ENCODE measurements around the gene DOP1A.

DOP1A gene

GRCh38 chr6:83073615-83074014 lies 6.1 kb downstream of the DOP1A start:
- no peak overlapping the region for H3K4me3 ChIP-seq (ENCODE audit: low read depth, low read length)

- H3K4me3 ChIP-seq (ENCODE audit: low read depth, low read length), result no peak overlapping the region
Measured at GRCh38 chr6:83083476-83083875, 16.0 kb downstream of the DOP1A start.

- H3K4me3 ChIP-seq (ENCODE audit: low read depth, low read length), result no peak overlapping the region
Measured at GRCh38 chr6:83086751-83087150, 19.3 kb downstream of the DOP1A start.

- no peak overlapping the region for H3K4me3 ChIP-seq (ENCODE audit: low read depth, low read length)
Measured at GRCh38 chr6:83092756-83093399, 25.4 kb downstream of the DOP1A start.

DNA sequence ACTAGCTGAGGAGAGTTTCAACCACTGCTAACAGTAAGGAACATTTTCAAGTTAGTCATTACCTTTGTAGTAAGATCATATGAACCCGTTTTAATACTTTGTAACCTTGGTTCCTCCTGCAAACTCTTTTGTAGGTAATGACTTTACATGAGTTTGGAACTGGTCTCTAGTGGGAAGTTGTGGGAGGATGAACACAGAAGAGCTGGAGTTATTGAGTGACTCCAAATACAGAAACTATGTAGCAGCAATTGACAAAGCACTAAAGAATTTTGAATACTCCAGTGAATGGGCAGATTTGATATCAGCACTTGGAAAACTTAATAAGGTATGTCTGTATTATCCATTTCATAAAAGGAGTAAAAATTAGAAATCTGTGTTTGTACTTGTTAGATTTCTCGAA lies 29.3 kb downstream of the DOP1A start:
- no peak overlapping the region for H3K4me3 ChIP-seq (ENCODE audit: low read depth, low read length)

DNA sequence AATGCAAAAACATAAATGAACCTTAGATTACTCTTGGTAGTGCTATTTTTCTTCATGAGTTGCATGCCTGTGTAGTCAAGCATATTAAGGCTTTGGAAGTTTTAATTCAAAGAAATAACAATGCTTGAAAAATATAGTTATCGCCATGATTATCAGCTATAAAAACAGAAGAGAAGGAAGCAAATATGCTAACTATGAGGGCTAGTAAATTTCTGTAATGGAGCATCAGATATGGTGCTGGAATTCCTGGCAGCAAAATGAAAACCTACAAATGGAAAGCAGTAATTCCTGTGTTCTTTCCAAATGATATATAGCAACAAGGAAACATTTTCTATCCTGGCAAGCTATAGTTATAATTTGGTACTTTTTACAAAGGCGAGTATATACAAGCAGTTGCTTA lies 29.7 kb downstream of the DOP1A start:
- H3K4me3 ChIP-seq (ENCODE audit: low read depth, low read length), result no peak overlapping the region

GRCh38 chr6:83097675-83098074 lies 30.2 kb downstream of the DOP1A start:
- H3K4me3 ChIP-seq (ENCODE audit: low read depth, low read length), result no peak overlapping the region

GRCh38 chr6:83098589-83098988 lies 31.1 kb downstream of the DOP1A start:
- no peak overlapping the region for H3K4me3 ChIP-seq (ENCODE audit: low read depth, low read length)

GRCh38 chr6:83108378-83108777 lies 40.9 kb downstream of the DOP1A start:
- no peak overlapping the region for H3K4me3 ChIP-seq (ENCODE audit: low read depth, low read length)

- H3K4me3 ChIP-seq (ENCODE audit: low read depth, low read length), result no peak overlapping the region
Measured at GRCh38 chr6:83113258-83113657, 45.8 kb downstream of the DOP1A start.

- no peak overlapping the region for H3K4me3 ChIP-seq (ENCODE audit: low read depth, low read length)
Measured at GRCh38 chr6:83114164-83114563, 46.7 kb downstream of the DOP1A start.

DNA sequence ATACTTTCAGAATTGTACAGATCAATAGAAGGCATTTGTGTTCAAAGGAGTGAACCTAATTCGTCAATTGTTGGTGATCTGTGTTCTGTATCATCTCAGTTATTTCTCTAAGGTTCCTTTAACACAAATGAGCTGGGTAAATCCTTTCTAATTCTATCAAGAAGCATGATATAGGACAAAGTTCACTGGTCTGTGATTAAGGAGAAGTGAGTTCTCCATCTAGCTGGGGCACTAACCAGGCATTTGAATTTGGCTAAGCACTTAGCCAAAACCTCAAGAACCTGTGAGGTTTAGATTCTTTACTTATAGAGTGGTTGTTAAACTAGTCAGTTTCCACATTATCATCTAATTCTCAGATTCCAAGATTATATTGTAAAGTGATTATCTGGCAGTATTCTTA lies 50.3 kb downstream of the DOP1A start:
- no peak overlapping the region for H3K4me3 ChIP-seq (ENCODE audit: low read depth, low read length)

DNA sequence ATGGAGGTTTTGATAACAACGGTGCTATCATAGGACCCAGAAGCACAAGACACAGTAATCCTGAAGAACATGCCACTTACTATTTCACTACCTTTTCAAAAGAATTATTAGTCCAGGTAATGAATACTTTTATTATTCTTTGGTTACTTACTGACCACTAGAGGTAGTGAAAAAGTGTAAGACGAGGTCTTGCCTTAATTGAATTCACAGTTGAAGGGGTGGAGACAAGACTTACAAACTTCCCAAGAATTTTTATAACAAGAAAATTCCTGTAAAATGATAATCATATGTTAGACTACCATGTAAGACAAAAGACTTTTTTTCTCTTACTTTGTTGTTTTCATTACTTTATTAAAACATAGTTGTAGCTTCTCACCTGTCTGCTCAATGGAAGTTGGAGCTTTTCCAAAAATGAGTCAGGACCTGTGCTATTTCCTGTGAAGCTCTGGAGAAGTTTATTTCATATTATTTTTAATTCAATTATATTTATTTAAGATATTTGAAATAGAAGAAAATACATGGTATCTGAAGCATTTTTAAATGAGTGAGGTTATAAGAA lies 52.4 kb downstream of the DOP1A start:
- H3K4me3 ChIP-seq (ENCODE audit: low read depth, low read length), result no peak overlapping the region

GRCh38 chr6:83124553-83124952 lies 57.1 kb downstream of the DOP1A start:
- H3K4me3 ChIP-seq (ENCODE audit: low read depth, low read length), result no peak overlapping the region

- H3K4me3 ChIP-seq (ENCODE audit: low read depth, low read length), result no peak overlapping the region
Measured at GRCh38 chr6:83125425-83125824, 58.0 kb downstream of the DOP1A start.

- H3K4me3 ChIP-seq (ENCODE audit: low read depth, low read length), result no peak overlapping the region
Measured at GRCh38 chr6:83126223-83126622, 58.8 kb downstream of the DOP1A start.

- no peak overlapping the region for H3K4me3 ChIP-seq (ENCODE audit: low read depth, low read length)
Measured at GRCh38 chr6:83126807-83127206, 59.3 kb downstream of the DOP1A start.

DNA sequence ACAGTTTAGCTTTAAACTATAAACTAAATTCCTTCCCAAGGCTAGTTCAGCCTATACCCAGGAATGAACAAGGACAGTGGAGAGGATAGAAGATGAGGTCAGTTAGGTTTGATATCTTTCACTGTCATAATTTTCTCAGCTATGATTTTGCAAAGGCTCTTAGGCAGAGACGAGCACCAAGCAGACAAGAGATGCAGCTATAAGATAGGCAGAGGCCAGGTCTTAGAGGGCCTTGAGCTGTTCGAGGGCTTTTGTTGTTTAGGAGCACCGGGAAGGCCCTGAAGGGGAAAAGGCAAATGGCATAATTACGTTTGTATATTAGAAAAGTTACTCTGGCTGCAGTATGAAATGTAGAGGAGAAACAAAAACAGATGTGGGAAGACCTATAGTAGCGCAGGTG lies 59.8 kb downstream of the DOP1A start:
- H3K4me3 ChIP-seq (ENCODE audit: low read depth, low read length), result no peak overlapping the region

DNA sequence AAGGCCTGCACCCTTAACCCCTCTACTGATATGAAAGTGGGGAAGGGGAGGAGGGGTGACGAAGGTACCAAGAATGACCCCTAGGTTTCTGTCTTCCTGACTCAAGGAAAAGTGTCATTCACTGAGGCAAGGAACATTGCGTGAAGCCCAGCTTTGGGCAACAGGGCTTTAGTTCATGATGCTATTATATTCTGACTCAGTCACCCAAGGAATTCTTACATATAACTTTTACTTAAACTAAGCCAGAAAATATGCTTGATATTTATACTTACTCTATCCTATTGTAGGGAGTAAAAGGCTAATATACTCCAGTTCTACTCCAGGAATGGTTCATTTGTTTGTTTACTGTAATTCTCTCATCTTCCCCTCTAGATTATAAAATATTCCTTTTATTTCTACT lies 60.5 kb downstream of the DOP1A start:
- H3K4me3 ChIP-seq (ENCODE audit: low read depth, low read length), result no peak overlapping the region

GRCh38 chr6:83132121-83132520 lies 64.7 kb downstream of the DOP1A start:
- H3K4me3 ChIP-seq (ENCODE audit: low read depth, low read length), result no peak overlapping the region

DNA sequence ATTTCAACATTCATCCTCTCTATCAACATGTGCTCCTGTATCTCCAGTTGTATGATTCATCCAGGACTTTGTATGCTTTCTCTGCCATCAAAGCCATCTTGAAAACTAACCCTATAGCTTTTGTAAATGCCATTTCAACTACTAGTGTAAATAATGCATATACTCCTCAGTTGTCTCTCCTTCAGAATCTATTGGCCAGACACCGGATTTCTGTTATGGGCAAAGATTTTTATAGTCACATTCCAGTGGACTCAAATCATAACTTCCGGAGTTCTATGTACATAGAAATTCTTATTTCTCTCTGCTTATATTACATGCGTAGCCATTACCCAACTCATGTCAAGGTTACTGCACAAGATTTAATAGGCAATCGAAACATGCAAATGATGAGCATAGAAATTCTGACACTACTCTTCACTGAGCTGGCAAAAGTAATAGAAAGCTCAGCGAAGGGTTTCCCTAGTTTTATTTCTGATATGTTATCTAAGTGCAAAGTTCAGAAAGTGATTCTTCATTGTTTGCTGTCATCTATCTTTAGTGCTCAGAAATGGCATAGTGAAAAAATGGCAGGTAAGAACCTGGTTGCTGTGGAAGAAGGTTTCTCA lies 70.7 kb downstream of the DOP1A start:
- H3K4me3 ChIP-seq (ENCODE audit: low read depth, low read length), result no peak overlapping the region

GRCh38 chr6:83138758-83139157 lies 71.3 kb downstream of the DOP1A start:
- no peak overlapping the region for H3K4me3 ChIP-seq (ENCODE audit: low read depth, low read length)

DNA sequence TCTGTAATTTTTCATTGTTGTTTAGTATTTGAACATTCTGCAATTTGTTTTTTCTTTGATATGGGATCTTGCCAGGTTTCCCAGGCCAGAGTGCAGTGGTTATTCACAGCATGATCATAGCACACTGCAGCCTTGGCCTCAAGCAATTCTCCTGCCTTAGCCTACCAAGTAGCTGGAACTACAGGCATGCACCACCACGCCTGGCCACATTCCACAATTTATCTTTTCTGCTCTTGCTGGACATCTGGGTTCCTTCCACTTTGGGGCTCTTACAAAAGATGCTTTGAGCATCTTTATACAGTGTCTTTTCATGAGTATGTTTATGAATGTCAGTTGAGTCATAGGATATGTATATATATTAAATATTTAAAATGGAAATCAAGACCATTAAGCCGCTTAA lies 83.6 kb downstream of the DOP1A start:
- no peak overlapping the region for H3K4me3 ChIP-seq (ENCODE audit: low read depth, low read length)
